Testis (tissue), 3 donors: ENCODE data around the gene PIP4K2A. TPM values are rescaled to one million over a fixed set of nuclear protein-coding genes. Genes with fewer than 3 reads are reported as not detected.

Experiments used
- DNase-seq: peaks from one replicate; pipeline ENCODE4 v3.0.0-alpha.2; 2019
- H3K27ac ChIP-seq, 2 donors: fragments of 200-600 bp; sonication (generic); one replicate each; pipeline ENCODE4 v1.5.1; 2019
- H3K27me3 ChIP-seq: fragments of 200-600 bp; sonication (generic); one replicate; pipeline ENCODE4 v1.5.1; 2019
- H3K36me3 ChIP-seq: fragments of 200-600 bp; sonication (generic); one replicate; pipeline ENCODE4 v1.5.1; 2017; ENCODE audit warnings: low read depth; ENCODE audit errors: missing control alignments
- H3K4me1 ChIP-seq: fragments of 200-600 bp; sonication (generic); one replicate; pipeline ENCODE4 v1.5.1; 2019
- H3K4me3 ChIP-seq, 2 donors: fragments of 200-600 bp; sonication (generic); one replicate each; pipeline ENCODE4 v1.5.1; 2017 to 2019
- H3K9me3 ChIP-seq: fragments of 200-600 bp; sonication (generic); one replicate; pipeline ENCODE4 v1.5.1; 2017
- CTCF ChIP-seq, 3 experiments: fragments of 450-650 bp in 2 of 3; fragments of 200-600 bp in 1 of 3; sonication (generic) in 1 of 3; IDR thresholded peaks; one replicate each; pipeline ENCODE4 v1.5.1; 2016 to 2019; ENCODE audit warnings: antibody characterized with exemption in 3 of 3, mild to moderate bottlenecking in 2 of 3, moderate library complexity in 1 of 3
- POLR2A ChIP-seq: fragments of 450-650 bp; IDR thresholded peaks from one replicate; pipeline ENCODE4 v1.6.1; 2017; ENCODE audit warnings: antibody characterized with exemption, mild to moderate bottlenecking, moderate library complexity
- WGBS, 2 donors: methylation state at CpG; one replicate each; pipeline ENCODE4 v1.1.5; 2018; 5-methylcytosine and 5-hydroxymethylcytosine counted together
- intact Hi-C: fragments of 100-400 bp; cut with DNase I; formaldehyde crosslinking; loops from one replicate; pipeline ENCODE4 v1.15.1; 2023; ENCODE audit warnings: low total_unique reads
- polyA plus RNA-seq: library from polyadenylated mRNA; stranded (reverse); fragments of 350-450 nt; fragmentation: Illumina TruSeq; extraction: RNeasy Lipid Tissue Mini Kit (QIAGEN cat#74804); gene quantifications from one replicate; pipeline ENCODE4 v1.2.3, GENCODE V29; 2014; ENCODE audit warnings: low read depth, low replicate concordance; ENCODE audit not compliant: insufficient read depth
- total RNA-seq, 2 donors: library from RNA; depleted of rRNA; stranded (reverse); fragments of >200 nt; gene quantifications; one replicate each; pipeline ENCODE4 v1.2.3, GENCODE V29; 2016

PIP4K2A gene
- total and polyA plus RNA-seq, 3 donors from 2014 or later, result 12.6 to 26.0 (median 15.8) TPM

- WGBS, 2 donors, result 92 to 98% methylated on average over 3 to 6 of the region's 6 CpGs
Measured at GRCh38 chr10:22640359-22640758, 74.0 kb downstream of the PIP4K2A start.

GRCh38 chr10:22638863-22639262, 75.5 kb downstream of the PIP4K2A start:
- no peaks in the 10 kb centered on the region for H3K9me3 ChIP-seq
- no peak for DNase-seq
- no peaks in the 10 kb centered on the region for H3K27me3 ChIP-seq
- no peak overlapping the region for H3K27ac ChIP-seq
- no peak overlapping the region for H3K4me3 ChIP-seq
- intact Hi-C loops, result no loop called here
- H3K36me3 ChIP-seq, result no peaks in the 10 kb centered on the region
- TF ChIP-seq POLR2A (no peak), CTCF (IDR thresholded peaks at IDR 0.05) (no peak)
- H3K4me1 ChIP-seq, result no peaks in the 10 kb centered on the region
- WGBS, 2 donors, result 97% methylated on average over 1 of the region's 1 CpG

More at GRCh38 chr10:22640359-22640758, 74.0 kb downstream of the PIP4K2A start:
- Histone ChIP-seq H3K4me1 (no peaks in the 10 kb centered on the region), H3K4me3 (no peak overlapping the region), H3K27me3 (no peaks in the 10 kb centered on the region), H3K27ac (no peak overlapping the region), H3K9me3 (no peaks in the 10 kb centered on the region), H3K36me3 (no peaks in the 10 kb centered on the region)
- intact Hi-C loops, result no loop called here
- TF ChIP-seq POLR2A (no peak), CTCF (IDR thresholded peaks at IDR 0.05) (no peak)
- no peak for DNase-seq

- no peak overlapping the region for H3K4me3 ChIP-seq
- no peaks in the 10 kb centered on the region for H3K9me3 ChIP-seq
- intact Hi-C loops, result no loop called here
- 95 to 99% methylated on average over 4 of the region's 4 CpGs for WGBS, 2 donors
- H3K36me3 ChIP-seq, result no peaks in the 10 kb centered on the region
- H3K27ac ChIP-seq, result no peak overlapping the region
- DNase-seq, result no peak
- TF ChIP-seq POLR2A (no peak), CTCF (IDR thresholded peaks at IDR 0.05) (no peak)
- H3K27me3 ChIP-seq, result no peaks in the 10 kb centered on the region
- no peaks in the 10 kb centered on the region for H3K4me1 ChIP-seq
Measured at GRCh38 chr10:22637491-22637890, 76.9 kb downstream of the PIP4K2A start.

DNA sequence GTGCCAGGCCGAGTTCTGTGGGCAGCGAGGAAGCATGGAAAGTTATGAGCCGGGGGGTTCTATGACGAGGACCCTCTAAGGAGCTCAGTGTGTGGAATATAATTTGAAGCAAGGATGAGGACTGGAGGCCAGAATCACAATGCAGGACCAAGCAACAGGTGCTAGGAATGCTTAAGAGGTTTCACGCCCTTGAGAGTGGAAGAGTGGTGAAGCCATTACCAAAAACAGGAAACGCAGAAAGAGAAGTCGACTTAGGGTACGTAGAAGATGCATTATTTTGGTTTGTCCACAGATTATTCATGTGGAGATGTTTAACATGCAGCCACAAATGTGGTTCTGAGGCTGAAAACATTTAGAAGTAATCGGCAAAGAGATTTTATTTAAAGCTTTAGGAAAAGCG, 78.7 kb downstream of the PIP4K2A start:
- intact Hi-C loops, result no loop called here
- WGBS, 2 donors, result 93 to 94% methylated on average over 10 of the region's 10 CpGs

More for the DNA sequence above, 78.7 kb downstream of the PIP4K2A start:
- Histone ChIP-seq H3K4me3 (no peak overlapping the region), H3K27ac (no peak overlapping the region), H3K9me3 (no peaks in the 10 kb centered on the region), H3K4me1 (no peaks in the 10 kb centered on the region), H3K36me3 (no peaks in the 10 kb centered on the region), H3K27me3 (no peaks in the 10 kb centered on the region)
- DNase-seq, result no peak
- TF ChIP-seq CTCF (IDR thresholded peaks at IDR 0.05) (no peak), POLR2A (no peak)
